AG09319 (cell line): Measurements from ENCODE around the gene YTHDF1.

Experiments used
- DNase-seq: peaks from one replicate; pipeline ENCODE4 v3.0.0-alpha.2; 2010; ENCODE audit warnings: low read depth; ENCODE audit errors: extremely low read depth
- CTCF ChIP-seq: IDR thresholded peaks from 2 replicates; pipeline ENCODE4 v1.5.1; 2011; ENCODE audit warnings: low read depth, mild to moderate bottlenecking, inconsistent platforms, low read length, moderate library complexity

YTHDF1 gene

GRCh38 chr20:63215101-63216040 lies 560 bp downstream of the YTHDF1 start:
- peak; percentile 16 for DNase-seq
- peak; percentile 51 for TF ChIP-seq CTCF

DNA sequence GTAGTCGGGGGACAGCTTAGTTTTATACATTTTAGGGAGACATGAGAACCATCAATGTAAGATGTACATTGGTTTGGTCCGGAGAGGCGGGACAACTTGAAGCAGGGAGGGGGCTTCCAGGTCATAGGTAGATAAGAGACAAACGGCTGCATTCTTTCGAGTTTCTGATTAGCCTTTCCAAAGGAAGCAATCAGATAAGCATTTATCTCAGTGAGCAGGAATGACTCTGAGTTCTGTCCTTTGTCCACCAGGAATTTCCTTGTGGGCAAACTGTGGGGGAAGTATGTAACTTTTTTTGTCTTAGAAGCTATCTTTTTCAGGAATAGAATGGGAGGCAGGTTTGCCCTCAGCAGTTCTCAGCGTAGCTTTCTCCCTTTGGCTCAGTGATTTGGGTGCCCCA lies 1.4 kb downstream of the YTHDF1 start:
- TF ChIP-seq CTCF, result no peak
- no peak for DNase-seq

GRCh38 chr20:63212792-63213191 lies 3.1 kb downstream of the YTHDF1 start:
- no peak for TF ChIP-seq CTCF

GRCh38 chr20:63212393-63212730 lies 3.6 kb downstream of the YTHDF1 start:
- no peak for DNase-seq
- TF ChIP-seq CTCF, result no peak

More at GRCh38 chr20:63212792-63213191, 3.1 kb downstream of the YTHDF1 start:
- DNase-seq, result no peak

DNA sequence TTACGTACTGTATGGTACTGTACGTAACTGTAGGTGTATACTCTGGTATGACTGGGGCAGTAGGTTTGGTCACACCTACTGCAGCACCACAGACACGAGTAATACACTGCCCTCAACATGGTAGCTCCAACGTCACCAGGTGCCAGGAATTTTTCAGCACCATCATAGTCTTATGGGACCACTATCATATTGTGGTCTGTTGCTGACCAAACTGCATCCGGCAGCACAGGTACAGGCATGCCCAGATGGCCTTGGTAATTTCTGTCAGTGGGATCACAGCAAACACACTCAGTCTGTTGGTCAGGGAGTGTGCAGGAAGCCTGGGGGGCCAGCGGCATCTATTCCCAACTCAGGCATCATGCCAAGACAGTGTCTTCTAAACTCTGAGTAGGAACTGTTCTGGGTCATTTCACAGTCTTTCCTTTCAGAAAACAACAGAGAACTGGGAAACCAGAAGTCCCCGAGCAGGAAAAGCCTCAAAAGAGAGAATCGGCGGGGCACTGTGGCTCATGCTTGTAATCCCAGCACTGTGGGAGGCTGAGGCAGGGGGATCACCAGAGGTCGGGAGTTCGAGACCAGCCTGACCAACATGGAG lies 5.8 kb downstream of the YTHDF1 start:
- no peak for DNase-seq
- TF ChIP-seq CTCF, result no peak

- no peak for TF ChIP-seq CTCF
- DNase-seq, result no peak
Observed at GRCh38 chr20:63208346-63208909, 7.5 kb downstream of the YTHDF1 start.

GRCh38 chr20:63206878-63207277 lies 9.1 kb downstream of the YTHDF1 start:
- TF ChIP-seq CTCF, result no peak
- DNase-seq, result no peak
